Ammon's horn (tissue), 1 donor: ENCODE data around the gene RAB7A.
"Not testable (repeated sequence)": the region's sequence is repeated elsewhere in the genome, so short reads cannot be mapped to it uniquely, and the experiment has no call there.

Experiments
- DNase-seq: peaks from one replicate; pipeline ENCODE4 v3.0.0-alpha.2; 2016; ENCODE audit warnings: low spot score

RAB7A gene

GRCh38 chr3:128710816-128711433, 15.1 kb upstream of the RAB7A start:
- DNase-seq: no peak

GRCh38 chr3:128712848-128713247, 13.1 kb upstream of the RAB7A start:
- no peak for DNase-seq

DNA sequence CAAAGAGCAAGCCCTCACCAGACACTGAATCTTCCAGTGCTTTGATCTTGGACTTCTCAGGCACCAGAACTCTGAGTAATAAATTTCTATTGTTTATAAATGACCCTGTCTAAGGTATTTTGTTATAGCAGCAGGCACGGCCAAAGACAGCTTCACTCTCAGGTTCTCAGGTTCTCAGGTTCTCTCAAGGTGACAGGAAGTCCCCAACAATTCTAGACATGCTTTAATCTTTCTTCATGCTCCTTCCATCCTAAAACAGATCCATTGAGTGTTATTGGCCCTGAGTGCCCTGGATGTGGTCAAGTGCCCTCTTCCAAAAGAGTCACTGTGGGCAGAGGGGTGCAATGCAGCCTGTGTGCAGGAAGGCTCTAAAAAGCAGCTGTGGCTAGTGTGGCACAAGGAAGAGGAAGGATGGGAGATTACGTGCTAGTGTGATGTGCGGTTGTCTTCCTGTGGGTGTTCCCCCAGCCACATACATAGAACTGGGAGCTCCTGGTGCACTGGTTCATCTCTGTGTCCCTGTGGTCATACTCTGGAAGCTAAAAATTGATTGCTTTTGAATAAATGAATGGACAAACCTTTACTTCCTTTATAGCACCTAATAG, 11.0 kb upstream of the RAB7A start:
- peak; percentile 60 for DNase-seq

- peak; percentile 33 for DNase-seq
These were observed 7.1 kb upstream of the RAB7A start for GRCh38 chr3:128718892-128719291.

GRCh38 chr3:128720891-128721290, 5.1 kb upstream of the RAB7A start:
- no peak for DNase-seq

DNA sequence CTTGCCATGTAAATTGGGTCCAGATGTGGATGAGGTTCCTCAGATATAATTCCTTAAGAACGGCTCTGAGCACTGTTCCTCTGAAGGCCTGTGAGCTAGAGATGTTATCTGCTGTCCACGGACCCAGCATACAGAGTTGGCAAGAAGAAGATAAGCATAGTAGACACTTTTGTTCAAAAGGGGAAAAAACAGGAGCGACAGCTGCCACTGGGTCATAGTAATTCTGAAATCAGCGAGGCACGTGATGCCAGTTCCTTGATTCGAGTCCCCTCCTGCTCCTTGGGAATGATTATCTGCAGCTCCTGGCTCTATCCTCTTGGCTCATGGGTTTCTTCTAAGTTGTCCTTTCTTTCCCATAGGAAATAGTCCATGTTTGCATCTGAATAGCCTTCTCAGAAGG, 2.5 kb upstream of the RAB7A start:
- DNase-seq: no peak

- no peak for DNase-seq
These were observed 398 bp upstream of the RAB7A start for GRCh38 chr3:128725547-128726022.

GRCh38 chr3:128727059-128727458, 1.1 kb downstream of the RAB7A start:
- DNase-seq: no peak

GRCh38 chr3:128727485-128727884, 1.5 kb downstream of the RAB7A start:
- no peak for DNase-seq

DNA sequence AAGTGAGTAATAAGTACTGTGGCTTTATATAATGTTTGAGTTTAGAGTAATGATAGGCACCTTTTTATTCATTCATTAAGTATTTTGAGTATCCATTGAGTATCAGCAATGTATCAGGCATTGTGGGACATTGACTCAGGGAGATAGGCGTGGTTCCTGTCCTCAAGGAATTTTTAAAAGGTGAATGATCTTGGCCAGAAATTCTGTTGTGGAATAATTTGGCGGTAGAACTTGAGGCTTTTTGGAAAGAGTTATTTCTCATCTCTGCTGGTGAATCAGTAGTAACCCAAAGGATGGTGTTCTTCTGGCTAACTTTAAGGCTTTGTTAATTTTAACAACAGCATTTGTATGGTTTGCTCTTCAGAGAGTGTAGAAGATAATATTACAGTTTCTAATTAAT, 2.0 kb downstream of the RAB7A start:
- DNase-seq: no peak

GRCh38 chr3:128728521-128728920, 2.5 kb downstream of the RAB7A start:
- DNase-seq: not testable (repeated sequence)

GRCh38 chr3:128730471-128730870, 4.5 kb downstream of the RAB7A start:
- no peak for DNase-seq

- DNase-seq: no peak
These were observed 8.7 kb downstream of the RAB7A start for GRCh38 chr3:128734523-128735189.

GRCh38 chr3:128735287-128735686, 9.3 kb downstream of the RAB7A start:
- no peak for DNase-seq

- no peak for DNase-seq
These were observed 9.9 kb downstream of the RAB7A start for GRCh38 chr3:128735884-128736283.

DNA sequence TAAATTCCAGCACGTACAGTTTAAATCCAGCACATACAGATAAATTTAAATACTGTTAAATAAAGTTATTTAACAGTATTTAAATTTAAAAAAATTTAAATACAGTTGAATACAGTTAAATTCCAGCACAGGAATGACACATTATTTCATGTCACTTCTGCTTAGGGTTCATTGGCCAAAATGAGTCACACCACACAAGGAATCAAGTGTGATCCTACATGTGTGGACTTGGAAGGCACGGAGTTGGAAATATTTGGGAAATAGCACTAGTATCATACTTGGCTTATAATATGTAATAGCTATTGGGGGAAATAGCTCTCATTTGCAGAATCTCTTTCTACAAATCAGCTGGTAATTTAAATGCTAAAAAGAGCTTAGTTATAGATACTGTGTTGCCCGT, 10.6 kb downstream of the RAB7A start:
- no peak for DNase-seq

- DNase-seq: no peak
These were observed 14.6 kb downstream of the RAB7A start for GRCh38 chr3:128740621-128741020.

- DNase-seq: no peak
These were observed 17.0 kb downstream of the RAB7A start for GRCh38 chr3:128742821-128743594.

DNA sequence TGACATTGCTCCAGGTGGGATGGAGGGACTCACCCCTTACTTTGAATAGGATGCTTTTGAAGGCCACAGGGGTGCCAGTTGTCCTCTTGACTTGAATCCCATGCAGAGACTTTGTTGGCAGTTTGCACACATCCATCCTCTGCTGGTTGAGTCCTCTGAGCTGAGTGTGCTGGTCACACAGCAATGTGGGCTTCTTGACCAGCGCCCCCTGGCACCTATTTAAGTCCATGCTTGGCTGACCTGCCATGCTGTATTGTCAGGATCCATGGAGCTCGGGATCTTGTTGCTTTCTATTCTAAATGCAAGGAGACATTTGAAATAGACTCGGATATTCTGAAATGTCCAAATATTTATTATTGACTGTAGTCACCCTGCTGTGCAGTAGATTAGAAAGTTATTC, 19.8 kb downstream of the RAB7A start:
- no peak for DNase-seq

DNA sequence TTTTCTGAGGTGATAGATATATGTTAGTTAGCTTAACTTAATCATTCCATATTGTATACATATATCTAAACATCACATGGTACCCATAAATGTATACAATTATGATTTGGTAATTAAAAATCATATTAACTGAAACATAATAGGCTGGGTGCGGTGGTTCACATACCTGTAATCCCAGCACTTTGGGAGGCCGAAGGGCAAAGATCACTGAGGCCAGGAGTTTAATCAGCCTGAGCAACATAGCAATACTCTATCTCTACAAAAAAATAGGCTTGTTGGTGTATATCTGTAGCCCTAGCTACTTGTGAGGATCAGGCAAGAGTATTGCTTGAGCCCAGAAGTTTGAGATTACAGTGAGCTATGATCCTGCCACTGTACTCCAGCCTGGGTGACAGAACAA, 20.9 kb downstream of the RAB7A start:
- DNase-seq: no peak

DNA sequence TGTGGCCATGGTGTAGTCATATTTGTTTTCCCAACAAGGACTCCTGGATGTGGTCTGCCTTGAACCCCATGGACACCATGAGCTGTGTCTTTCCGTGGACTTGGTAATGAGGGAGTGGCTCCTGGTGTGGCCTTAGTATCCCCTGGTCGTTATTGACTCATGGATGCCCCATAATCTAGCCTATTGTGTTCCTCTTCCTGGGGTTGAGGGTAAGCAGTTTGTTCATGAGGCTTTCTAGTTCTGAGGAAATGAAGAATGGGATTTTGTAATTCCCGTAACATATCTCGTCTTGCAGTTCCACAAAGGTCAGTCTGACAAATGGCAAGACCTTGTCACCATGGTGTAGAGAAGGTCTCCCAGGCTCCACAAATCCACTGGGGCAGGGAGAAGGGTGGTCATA, 22.6 kb downstream of the RAB7A start:
- no peak for DNase-seq

DNA sequence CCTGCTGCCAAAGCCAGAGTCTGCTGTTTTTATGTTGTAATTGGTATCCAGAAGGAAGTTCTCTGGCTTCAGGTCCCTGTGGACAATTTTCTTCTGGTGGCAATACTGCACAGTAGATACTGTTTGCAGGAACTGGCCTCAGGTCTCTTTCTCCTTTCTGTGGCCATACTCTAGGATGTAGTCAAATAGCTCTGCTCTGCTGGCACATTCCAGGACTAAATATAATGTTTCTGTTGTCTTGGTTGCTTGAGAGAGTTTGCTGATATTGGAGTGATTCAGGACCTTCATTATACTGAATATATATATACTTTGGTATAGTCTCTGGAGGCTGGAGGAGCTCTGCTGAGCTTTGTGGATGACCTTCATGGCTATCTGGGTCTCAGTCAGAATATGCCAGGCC, 23.1 kb downstream of the RAB7A start:
- DNase-seq: no peak

GRCh38 chr3:128749561-128749960, 23.6 kb downstream of the RAB7A start:
- not testable (repeated sequence) for DNase-seq
